IPS-18a (cell line): ENCODE measurements around the gene GDPD4.

Experiments used
- H3K27ac ChIP-seq: one replicate; pipeline ENCODE4 v1.5.1; 2013; ENCODE audit warnings: low read length
- H3K27me3 ChIP-seq: one replicate; pipeline ENCODE4 v1.6.1; 2013; ENCODE audit warnings: mild to moderate bottlenecking, low read length; ENCODE audit not compliant: control insufficient read depth, insufficient read depth
- H3K36me3 ChIP-seq: one replicate; pipeline ENCODE4 v1.6.1; 2013; ENCODE audit warnings: low read depth, low read length; ENCODE audit not compliant: control insufficient read depth
- H3K4me1 ChIP-seq: one replicate; pipeline ENCODE4 v1.6.1; 2013; ENCODE audit warnings: low read depth, low read length; ENCODE audit not compliant: control insufficient read depth
- H3K4me3 ChIP-seq: one replicate; pipeline ENCODE4 v1.5.1; 2013; ENCODE audit warnings: low read length
- H3K9ac ChIP-seq: one replicate; pipeline ENCODE4 v1.6.1; 2013; ENCODE audit warnings: mild to moderate bottlenecking, low read length, moderate library complexity
- H3K9me3 ChIP-seq: one replicate; pipeline ENCODE4 v1.6.1; 2013; ENCODE audit warnings: low read depth, low read length; ENCODE audit not compliant: control insufficient read depth

GDPD4 gene

GRCh38 chr11:77301510-77301909 is at the start of gene GDPD4:
Gene GDPD4 (minus strand): TSS chr11:77301686. CDS start chr11:77285137, 16,549 bp downstream.
- no peaks in the 10 kb centered on the region for H3K27me3 ChIP-seq
- H3K36me3 ChIP-seq = no peaks in the 10 kb centered on the region
- no peaks in the 10 kb centered on the region for H3K9me3 ChIP-seq
- no peak within 1 kb of the TSS for H3K27ac ChIP-seq
- H3K4me1 ChIP-seq = no peaks in the 10 kb centered on the region
- H3K4me3 ChIP-seq = no peak within 1 kb of the TSS
- H3K9ac ChIP-seq = no peak within 1 kb of the TSS

GRCh38 chr11:77347948-77348347 is 46.5 kb upstream of the GDPD4 start:
- H3K9ac ChIP-seq = no peak overlapping the region
- peaks cover 40% of the 10 kb centered on the region for H3K36me3 ChIP-seq
- no peak overlapping the region for H3K27ac ChIP-seq
- no peaks in the 10 kb centered on the region for H3K4me1 ChIP-seq
- H3K27me3 ChIP-seq = no peaks in the 10 kb centered on the region
- no peaks in the 10 kb centered on the region for H3K9me3 ChIP-seq
- H3K4me3 ChIP-seq = no peak overlapping the region

GRCh38 chr11:77346906-77347603 is 45.6 kb upstream of the GDPD4 start:
- Histone ChIP-seq H3K4me3 (no peak overlapping the region), H3K27me3 (no peaks in the 10 kb centered on the region), H3K4me1 (no peaks in the 10 kb centered on the region), H3K9ac (no peak overlapping the region), H3K9me3 (no peaks in the 10 kb centered on the region), H3K27ac (no peak overlapping the region), H3K36me3 (peaks cover 39% of the 10 kb centered on the region)

DNA sequence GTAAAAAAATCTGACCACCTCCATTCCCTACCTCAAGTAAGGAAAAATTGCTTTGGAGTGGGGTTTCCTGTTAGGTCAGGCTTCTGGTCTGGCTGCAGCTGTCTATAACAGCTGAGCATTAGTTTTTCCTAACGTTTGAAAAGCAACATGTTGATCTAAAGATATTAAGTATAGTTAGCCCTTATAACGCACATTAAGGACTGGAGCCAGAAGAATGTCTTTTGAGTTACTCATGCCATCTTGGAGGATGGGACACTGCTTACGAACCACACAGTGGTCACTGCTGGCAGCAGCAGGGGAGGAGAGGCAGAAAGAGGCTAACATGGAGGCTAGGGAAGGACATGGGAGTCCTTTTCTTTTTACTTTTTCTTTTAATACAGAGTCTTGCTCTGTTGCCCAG is 44.1 kb upstream of the GDPD4 start:
- H3K4me1 ChIP-seq = no peaks in the 10 kb centered on the region
- H3K9me3 ChIP-seq = no peaks in the 10 kb centered on the region
- no peak overlapping the region for H3K9ac ChIP-seq
- H3K27me3 ChIP-seq = no peaks in the 10 kb centered on the region
- H3K27ac ChIP-seq = no peak overlapping the region
- H3K36me3 ChIP-seq = peaks cover 51% of the 10 kb centered on the region
- no peak overlapping the region for H3K4me3 ChIP-seq

GRCh38 chr11:77340501-77340900 is 39.0 kb upstream of the GDPD4 start:
- H3K36me3 ChIP-seq = peaks cover 77% of the 10 kb centered on the region
- H3K4me1 ChIP-seq = no peaks in the 10 kb centered on the region
- no peaks in the 10 kb centered on the region for H3K27me3 ChIP-seq
- no peaks in the 10 kb centered on the region for H3K9me3 ChIP-seq
- no peak overlapping the region for H3K4me3 ChIP-seq
- no peak overlapping the region for H3K27ac ChIP-seq
- H3K9ac ChIP-seq = no peak overlapping the region

DNA sequence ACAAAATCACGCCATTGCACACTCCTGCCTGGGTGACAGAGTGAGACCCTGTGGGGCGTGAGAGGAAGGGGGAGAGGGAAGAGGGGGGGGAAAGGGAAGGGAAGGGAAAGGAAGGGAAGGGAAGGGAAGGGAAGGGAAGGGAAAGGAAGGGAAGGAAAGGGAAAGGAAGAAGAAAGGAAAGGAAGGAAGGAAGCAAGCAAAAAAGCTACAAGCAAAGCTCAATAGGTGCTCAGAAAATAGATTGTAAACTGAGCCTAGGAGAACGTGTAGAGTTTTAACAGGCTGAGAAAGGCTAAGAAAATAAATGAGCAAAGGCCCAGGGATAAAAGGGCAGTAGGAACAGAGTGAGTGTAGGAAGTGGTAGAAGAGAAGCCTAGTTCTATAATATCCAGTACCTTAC is 30.8 kb upstream of the GDPD4 start:
- no peak overlapping the region for H3K9ac ChIP-seq
- H3K36me3 ChIP-seq = peaks cover 44% of the 10 kb centered on the region

DNA sequence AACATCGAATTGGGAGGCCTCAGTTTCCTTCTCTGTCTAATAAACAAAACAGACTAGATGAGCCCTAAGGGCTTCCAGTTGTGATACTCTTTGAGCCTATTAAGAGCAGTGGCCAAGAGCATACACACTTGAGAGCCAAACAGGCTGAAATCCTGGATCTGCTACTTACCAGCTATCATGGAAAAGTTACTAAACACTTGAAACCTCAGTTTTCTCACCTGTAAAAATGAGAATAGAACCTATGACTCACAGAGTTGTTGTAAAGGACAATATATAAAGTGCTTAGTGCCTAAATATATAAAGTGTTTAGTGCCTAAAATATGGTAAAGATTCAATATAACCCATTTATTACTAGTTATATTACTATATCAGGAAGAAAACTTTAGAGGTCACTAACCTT is 23.7 kb upstream of the GDPD4 start:
- Histone ChIP-seq H3K27me3 (no peaks in the 10 kb centered on the region), H3K4me1 (no peaks in the 10 kb centered on the region), H3K4me3 (no peak overlapping the region), H3K36me3 (peaks cover 36% of the 10 kb centered on the region), H3K27ac (no peak overlapping the region), H3K9ac (no peak overlapping the region), H3K9me3 (no peaks in the 10 kb centered on the region)

More for the DNA sequence above, 30.8 kb upstream of the GDPD4 start:
- H3K27me3 ChIP-seq = no peaks in the 10 kb centered on the region
- peaks cover 7% of the 10 kb centered on the region for H3K9me3 ChIP-seq
- no peak overlapping the region for H3K4me3 ChIP-seq
- no peaks in the 10 kb centered on the region for H3K4me1 ChIP-seq
- H3K27ac ChIP-seq = no peak overlapping the region

- peaks cover 36% of the 10 kb centered on the region for H3K36me3 ChIP-seq
- H3K9me3 ChIP-seq = no peaks in the 10 kb centered on the region
- no peak overlapping the region for H3K9ac ChIP-seq
- no peak overlapping the region for H3K4me3 ChIP-seq
- H3K27me3 ChIP-seq = no peaks in the 10 kb centered on the region
- H3K4me1 ChIP-seq = no peaks in the 10 kb centered on the region
- no peak overlapping the region for H3K27ac ChIP-seq
Observed at GRCh38 chr11:77324508-77324907, 23.0 kb upstream of the GDPD4 start.

DNA sequence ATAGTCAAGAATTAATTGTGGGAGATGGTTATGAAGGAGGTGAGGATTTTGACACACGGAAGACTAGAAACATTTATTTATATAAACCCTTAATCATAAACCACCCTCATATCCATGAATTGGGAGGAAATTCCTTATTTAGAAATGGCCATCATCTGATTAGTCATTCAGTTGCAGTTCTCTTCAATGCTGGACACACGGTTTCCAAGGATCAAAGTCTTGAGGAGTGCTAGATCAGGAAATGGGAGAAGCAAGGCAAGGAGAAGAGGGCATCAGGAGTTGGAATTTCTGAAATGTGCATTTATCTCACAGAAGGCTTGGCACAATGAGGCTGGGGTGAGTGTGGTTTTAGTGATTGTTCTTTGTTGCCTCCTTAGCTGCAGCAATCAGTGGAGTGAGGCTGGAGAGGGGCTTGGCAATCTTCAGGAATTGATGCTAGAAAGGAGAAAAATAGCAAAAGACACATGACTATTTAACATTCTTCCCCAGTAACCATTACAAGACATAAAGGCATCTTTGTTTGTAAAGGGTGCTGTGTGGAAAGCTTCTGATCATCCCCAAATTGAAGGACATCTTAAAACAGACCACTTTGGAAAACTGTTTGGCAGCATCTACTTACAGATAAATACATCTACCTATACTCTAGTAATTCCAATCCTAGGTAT is 21.6 kb upstream of the GDPD4 start:
- Histone ChIP-seq H3K9ac (no peak overlapping the region), H3K27me3 (no peaks in the 10 kb centered on the region), H3K9me3 (no peaks in the 10 kb centered on the region), H3K36me3 (peaks cover 36% of the 10 kb centered on the region), H3K4me1 (no peaks in the 10 kb centered on the region), H3K27ac (no peak overlapping the region), H3K4me3 (no peak overlapping the region)

DNA sequence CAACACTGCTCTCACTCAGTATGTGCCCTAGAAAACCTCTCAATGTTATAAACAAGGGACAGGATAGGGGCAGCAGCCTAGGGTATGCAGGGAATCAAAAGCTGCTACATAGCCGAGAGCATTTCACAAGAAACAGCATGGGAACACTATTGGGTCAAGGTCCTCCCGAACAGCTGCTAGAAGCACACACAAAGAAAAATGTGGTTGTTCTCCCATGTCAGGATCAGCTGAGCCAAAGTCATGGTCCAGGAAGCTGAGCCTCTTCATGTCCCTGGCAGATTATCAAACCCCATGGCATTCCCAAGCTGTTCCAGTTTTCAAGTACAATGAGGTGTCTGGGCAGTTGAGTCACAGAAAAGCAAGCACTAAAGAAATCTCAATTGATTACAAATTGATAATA is 21.0 kb upstream of the GDPD4 start:
- no peaks in the 10 kb centered on the region for H3K9me3 ChIP-seq
- H3K4me1 ChIP-seq = no peaks in the 10 kb centered on the region
- H3K27me3 ChIP-seq = no peaks in the 10 kb centered on the region
- no peak overlapping the region for H3K27ac ChIP-seq
- H3K36me3 ChIP-seq = peaks cover 36% of the 10 kb centered on the region
- H3K9ac ChIP-seq = no peak overlapping the region
- H3K4me3 ChIP-seq = no peak overlapping the region

GRCh38 chr11:77320351-77320750 is 18.9 kb upstream of the GDPD4 start:
- H3K27me3 ChIP-seq = no peaks in the 10 kb centered on the region
- H3K36me3 ChIP-seq = peaks cover 25% of the 10 kb centered on the region
- H3K4me1 ChIP-seq = no peaks in the 10 kb centered on the region
- H3K9me3 ChIP-seq = no peaks in the 10 kb centered on the region
- H3K27ac ChIP-seq = no peak overlapping the region
- no peak overlapping the region for H3K9ac ChIP-seq
- no peak overlapping the region for H3K4me3 ChIP-seq

DNA sequence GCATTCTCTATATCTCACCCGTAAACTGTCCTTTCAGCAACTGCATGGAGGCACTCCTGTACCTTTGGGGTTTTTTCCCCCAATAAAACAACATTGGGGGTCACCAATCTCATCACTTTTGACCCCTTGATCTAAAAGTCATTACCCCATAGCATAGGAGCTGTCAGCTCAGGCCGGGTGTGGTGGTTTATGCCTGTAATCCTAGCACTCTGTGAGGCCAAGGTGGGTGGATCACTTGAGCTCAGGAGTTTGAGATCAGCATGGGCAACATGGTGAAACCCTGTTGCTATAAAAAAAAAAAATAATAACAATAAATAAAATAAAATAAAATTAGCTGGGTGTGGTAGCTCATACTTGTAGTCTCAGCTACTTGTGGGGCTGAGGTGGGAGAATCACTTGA is 17.1 kb upstream of the GDPD4 start:
- no peak overlapping the region for H3K4me3 ChIP-seq
- H3K9me3 ChIP-seq = no peaks in the 10 kb centered on the region

More for the DNA sequence above, 17.1 kb upstream of the GDPD4 start:
- H3K4me1 ChIP-seq = no peaks in the 10 kb centered on the region
- no peak overlapping the region for H3K9ac ChIP-seq
- H3K36me3 ChIP-seq = peaks cover 15% of the 10 kb centered on the region
- no peak overlapping the region for H3K27ac ChIP-seq
- no peaks in the 10 kb centered on the region for H3K27me3 ChIP-seq
